HCT116 (cell line): ENCODE results near the gene USP2. TPM values are rescaled to one million over a fixed set of nuclear protein-coding genes. Genes with fewer than 3 reads are reported as not detected.

Experiments
- ATAC-seq: fragments of 200-7000 bp; cut with Tn5 transposase; 2 replicates; pipeline ENCODE4 v1.9.1; 2020; ENCODE audit warnings: mild to moderate bottlenecking, moderate library complexity
- BruUV-seq: library from RNA; stranded (reverse); fragments of 400-500 nt; replicated peaks from 2 replicates; lab custom pipeline; 2021; lab: Mats Ljungman, UMichigan
- CTCF ChIA-PET: fragments of 300-600 bp; sonication (Branson Sonifier 250); formaldehyde crosslinking; loops from one replicate; lab custom pipeline; 2021; ENCODE audit warnings: antibody characterized with exemption; lab: Charles Lee
- POLR2A ChIA-PET: fragments of 300-600, 350-600 bp; sonication (Branson Sonifier 250); formaldehyde crosslinking; loops from one replicate; lab custom pipeline; 2021; ENCODE audit warnings: antibody characterized with exemption; lab: Charles Lee
- RAD21 ChIA-PET, 2 experiments: fragments of 300-600 bp; sonication (Branson Sonifier 250); formaldehyde crosslinking; loops; one replicate each; lab custom pipeline; 2023; ENCODE audit warnings: low total read pairs in 2 of 2; ENCODE audit not compliant: uncharacterized antibody in 2 of 2, unreplicated experiment in 2 of 2, low non-redundant PET in 1 of 2; lab: Charles Lee
- DNase-seq: peaks from one replicate; pipeline ENCODE4 v3.0.0-alpha.2; 2010; ENCODE audit warnings: low read depth, low spot score
- H2AFZ ChIP-seq: fragments of 200-600 bp; shearing (Covaris generic), sonication (generic); 2 replicates; pipeline ENCODE4 v1.6.1; 2017; ENCODE audit warnings: low read depth, mixed run types, mixed read lengths, antibody characterized with exemption, low read length; ENCODE audit not compliant: poor library complexity, severe bottlenecking
- H3K27ac ChIP-seq: 2 replicates; pipeline ENCODE4 v1.5.1; 2012; ENCODE audit warnings: low read depth, low read length
- H3K27me3 ChIP-seq: fragments of 200-600 bp; sonication (generic); 2 replicates; pipeline ENCODE4 v1.6.1; 2016; ENCODE audit warnings: mixed run types, low read length, mixed read lengths; ENCODE audit not compliant: insufficient read depth
- H3K36me3 ChIP-seq, 2 experiments: fragments of 200-500 bp in 1 of 2; fragments of 200-600 bp in 1 of 2; sonication (Bioruptor generic) in 1 of 2; sonication (generic) in 1 of 2; 2 replicates each; pipeline versions ENCODE4 v1.5.1 to v1.6.1; 2014 to 2016; ENCODE audit warnings: low read length in 2 of 2, inconsistent platforms in 1 of 2, mixed read lengths in 1 of 2, mixed run types in 1 of 2; ENCODE audit not compliant: insufficient read depth in 2 of 2, control insufficient read depth in 1 of 2
- H3K4me1 ChIP-seq, 2 experiments: fragments of 200-600 bp in 1 of 2; sonication (generic) in 1 of 2; 2 replicates each; pipeline versions ENCODE4 v1.5.1 to v1.6.1; 2012 to 2017; ENCODE audit warnings: low read length in 2 of 2, inconsistent platforms in 1 of 2, mild to moderate bottlenecking in 1 of 2, mixed read lengths in 1 of 2, mixed run types in 1 of 2, moderate library complexity in 1 of 2; ENCODE audit not compliant: insufficient read depth in 2 of 2, control insufficient read depth in 1 of 2
- H3K4me2 ChIP-seq: fragments of 200-600 bp; sonication (generic); 2 replicates; pipeline ENCODE4 v1.6.1; 2017; ENCODE audit warnings: mixed run types, low read length, mixed read lengths
- H3K4me3 ChIP-seq, 2 experiments: fragments of 200-600 bp in 1 of 2; sonication (generic) in 1 of 2; replicated peaks in 1 of 2; 2 replicates each; pipeline ENCODE4 v1.5.1; 2011 to 2016; ENCODE audit warnings: low read length in 2 of 2, control low read depth in 1 of 2, low read depth in 1 of 2, mild to moderate bottlenecking in 1 of 2, mixed read lengths in 1 of 2, mixed run types in 1 of 2
- H3K79me2 ChIP-seq: fragments of 200-600 bp; sonication (generic); 2 replicates; pipeline ENCODE4 v1.6.1; 2017; ENCODE audit warnings: mild to moderate bottlenecking, mixed run types, low read length, moderate library complexity, mixed read lengths; ENCODE audit not compliant: insufficient read depth
- H3K9ac ChIP-seq: fragments of 200-600 bp; sonication (generic); 2 replicates; pipeline ENCODE4 v1.6.1; 2016; ENCODE audit warnings: low read length, mixed read lengths
- H3K9me2 ChIP-seq: fragments of 200-600 bp; sonication (generic), shearing (Covaris generic); 2 replicates; pipeline ENCODE4 v1.6.1; 2017; ENCODE audit warnings: mixed run types, mild to moderate bottlenecking, moderate library complexity; ENCODE audit not compliant: insufficient read depth
- H3K9me3 ChIP-seq, 2 experiments: fragments of 200-500 bp in 1 of 2; fragments of 200-600 bp in 1 of 2; sonication (Bioruptor generic) in 1 of 2; sonication (generic) in 1 of 2; 2 replicates each; pipeline ENCODE4 v1.6.1; 2014 to 2017; ENCODE audit warnings: low read length in 2 of 2, mixed read lengths in 2 of 2, inconsistent platforms in 1 of 2, low read depth in 1 of 2, mild to moderate bottlenecking in 1 of 2, mixed run types in 1 of 2, moderate library complexity in 1 of 2; ENCODE audit not compliant: control insufficient read depth in 1 of 2, insufficient read depth in 1 of 2
- H4K20me1 ChIP-seq: fragments of 200-600 bp; sonication (generic), shearing (Covaris generic); 2 replicates; pipeline ENCODE4 v1.6.1; 2017; ENCODE audit warnings: mixed run types, mild to moderate bottlenecking, moderate library complexity; ENCODE audit not compliant: insufficient read depth
- ATF3 ChIP-seq: IDR thresholded peaks from 2 replicates; pipeline ENCODE4 v1.6.1; 2012
- CBX3 ChIP-seq: IDR thresholded peaks from 2 replicates; pipeline ENCODE4 v1.6.1; 2012; ENCODE audit warnings: low read depth
- ELF1 ChIP-seq: IDR thresholded peaks from 2 replicates; pipeline ENCODE4 v1.6.1; 2012; ENCODE audit warnings: low read depth, borderline replicate concordance
- EZH2 ChIP-seq: fragments of 200-600 bp; sonication (generic); IDR thresholded peaks from 2 replicates; pipeline ENCODE4 v1.6.1; 2017; ENCODE audit warnings: antibody characterized with exemption, mixed run types
- EZH2phosphoT487 ChIP-seq: fragments of 200-600 bp; IDR thresholded peaks from 2 replicates; pipeline ENCODE4 v1.6.1; 2018; ENCODE audit warnings: antibody characterized with exemption, borderline replicate concordance
- MAX ChIP-seq: IDR thresholded peaks from 2 replicates; pipeline ENCODE4 v1.6.1; 2012
- POLR2A ChIP-seq: IDR thresholded peaks from 2 replicates; pipeline ENCODE4 v1.7.0; 2011; ENCODE audit warnings: borderline replicate concordance; ENCODE audit not compliant: insufficient read depth, insufficient read length; ENCODE audit errors: extremely low read depth
- POLR2AphosphoS5 ChIP-seq: IDR thresholded peaks from 2 replicates; pipeline ENCODE4 v1.6.1; 2011; ENCODE audit warnings: mild to moderate bottlenecking, low read depth, low read length, moderate library complexity
- RAD21 ChIP-seq: IDR thresholded peaks from 2 replicates; pipeline ENCODE4 v1.6.1; 2012; ENCODE audit warnings: low read depth, mild to moderate bottlenecking
- REST ChIP-seq: IDR thresholded peaks from 2 replicates; pipeline ENCODE4 v1.6.1; 2012; ENCODE audit warnings: low read depth
- SIN3A ChIP-seq: IDR thresholded peaks from 2 replicates; pipeline ENCODE4 v1.6.1; 2012; ENCODE audit warnings: low read depth
- ZBTB33 ChIP-seq: IDR thresholded peaks from 2 replicates; pipeline ENCODE4 v1.6.1; 2011; ENCODE audit warnings: mild to moderate bottlenecking, low read length, moderate library complexity; ENCODE audit not compliant: insufficient replicate concordance; ENCODE audit errors: extremely low read depth
- ZFX ChIP-seq: fragments of 450-650 bp; IDR thresholded peaks from 2 replicates; pipeline ENCODE4 v1.6.1; 2017
- ZNF274 ChIP-seq: fragments of 200-500 bp; sonication (Bioruptor generic); IDR thresholded peaks from 2 replicates; pipeline ENCODE4 v1.6.1; 2014; ENCODE audit warnings: mild to moderate bottlenecking, low read depth, low read length, inconsistent platforms
- intact Hi-C: fragments of 100-400 bp; cut with micrococcal nuclease; formaldehyde crosslinking; loops from 2 replicates; pipeline ENCODE4 v1.10.0; 2022
- total RNA-seq: library from RNA; stranded (reverse); gene quantifications from one replicate; pipeline ENCODE4 v1.2.1, GENCODE V29; 2021; ENCODE audit not compliant: unreplicated experiment

The USP2 gene
- total RNA-seq, 1 experiment from 2014 or later: 5.0 TPM

- H3K27me3 ChIP-seq: no peaks in the 10 kb centered on the region
- peaks cover 0 to 37% of the 10 kb centered on the region in 2 experiments; a peak in 3 of 4 replicates for H3K4me1 ChIP-seq
- H3K4me3 ChIP-seq: peak within 1 kb of the TSS; percentile 20 to 56; a peak in 3 of 4 replicates
- ChIA-PET RAD21 (interaction anchor here in 1 of 2 experiments (0.6 kb wide), 1 partner anchor 15 kb away, joined by 3 read pairs; no protein-coding TSS in a partner anchor), CTCF (interaction anchor here (0.6 to 3.9 kb wide), 29 partner anchors 8 to 929 kb away, joined by 3 to 68 read pairs (median 4); partner anchors contain the start of genes CBL, DPAGT1, MCAM and USP2), POLR2A (no interaction called here)
- peak within 1 kb of the TSS; percentile 85 for H3K4me2 ChIP-seq
- no peak for TF ChIP-seq SIN3A
- no peak for TF ChIP-seq EZH2
- TF ChIP-seq ZNF274: no peak
- TF ChIP-seq ZBTB33: no peak
- TF ChIP-seq CBX3: no peak
- no peak for TF ChIP-seq EZH2phosphoT487
- TF ChIP-seq ZFX: no peak
- no peak for TF ChIP-seq POLR2AphosphoS5
- TF ChIP-seq REST: no peak
- TF ChIP-seq POLR2A: no peak
- no peak for TF ChIP-seq ATF3
- TF ChIP-seq MAX: no peak
- no peak for TF ChIP-seq RAD21
- no peak for TF ChIP-seq ELF1
- H2AFZ ChIP-seq: no peak within 1 kb of the TSS
- BruUV-seq: no TSS peak
- H3K9me3 ChIP-seq: no peaks in the 10 kb centered on the region
- peak within 1 kb of the TSS; percentile 37; the same call in 1 of the 2 replicates for H3K27ac ChIP-seq
- H4K20me1 ChIP-seq: no peaks in the 10 kb centered on the region
- H3K79me2 ChIP-seq: peaks cover 18% of the 10 kb centered on the region
- no peaks in the 10 kb centered on the region for H3K9me2 ChIP-seq
- ATAC-seq: no peak
- intact Hi-C loops: no loop called here
- H3K9ac ChIP-seq: peak within 1 kb of the TSS; percentile 57
- DNase-seq: no peak
- peaks cover 0 to 12% of the 10 kb centered on the region in 2 experiments; a peak in 1 of 4 replicates for H3K36me3 ChIP-seq
These were observed 40.9 kb downstream of the USP2 start, which contains the start of gene C1QTNF5 for GRCh38 chr11:119340335-119341221. TSS of gene C1QTNF5 (minus strand) at chr11:119340883. CDS start at chr11:119340397, 486 bp downstream.
